COLO668 (cell line): ENCODE data around the gene ONECUT3.

Source experiments
- DNase-seq: peaks from one replicate; lab custom pipeline; 2025; ENCODE audit not compliant: unreplicated experiment; lab: John Stamatoyannopoulos, UW

The ONECUT3 gene

DNA sequence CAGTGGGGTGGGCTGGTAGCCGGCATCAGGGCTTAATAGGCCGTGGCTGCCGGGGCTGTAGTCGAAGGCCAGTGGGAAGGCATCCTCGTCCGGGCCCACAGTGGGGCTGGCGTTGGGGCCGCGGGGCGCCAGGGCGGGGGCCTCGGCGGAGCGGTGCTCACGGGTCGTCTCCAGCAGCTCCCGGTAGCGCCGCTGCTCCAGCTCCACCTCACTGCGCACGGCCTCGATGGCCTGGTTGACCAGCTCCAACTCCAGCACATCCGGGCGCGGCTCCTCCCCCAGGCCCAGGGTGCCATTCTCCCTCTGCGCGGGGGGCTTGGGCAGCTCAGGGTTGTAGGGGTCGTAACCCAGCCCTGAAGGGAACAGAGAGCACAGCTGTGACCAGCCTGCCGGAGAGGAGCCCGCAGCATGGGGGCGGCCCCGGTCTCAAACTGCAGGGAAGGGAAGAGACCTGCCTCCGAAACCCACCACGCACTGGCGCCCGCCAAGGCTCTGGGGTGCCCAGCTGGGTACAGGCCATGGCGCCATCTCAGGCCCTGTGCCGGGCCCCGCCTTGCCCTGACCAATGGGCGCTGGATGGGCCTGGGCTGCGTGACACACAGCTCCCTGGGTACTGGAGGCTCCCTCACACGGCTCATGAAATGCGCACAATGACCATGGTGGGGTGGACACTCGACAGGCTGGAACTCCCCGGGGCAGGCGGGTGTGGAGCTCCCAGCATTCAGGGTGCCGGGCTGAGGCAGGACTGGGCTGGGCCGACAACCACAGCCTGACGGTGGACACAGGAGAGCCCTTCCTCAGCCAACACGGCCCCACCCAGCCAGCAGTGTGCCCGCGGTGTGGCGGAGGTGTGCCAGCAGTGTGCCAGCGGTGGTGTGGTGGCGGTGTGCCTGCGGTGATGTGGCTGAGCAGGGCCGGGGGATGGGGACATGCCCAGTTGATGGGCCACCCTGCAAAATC, 75.3 kb downstream of the ONECUT3 start:
- no peak for DNase-seq

DNA sequence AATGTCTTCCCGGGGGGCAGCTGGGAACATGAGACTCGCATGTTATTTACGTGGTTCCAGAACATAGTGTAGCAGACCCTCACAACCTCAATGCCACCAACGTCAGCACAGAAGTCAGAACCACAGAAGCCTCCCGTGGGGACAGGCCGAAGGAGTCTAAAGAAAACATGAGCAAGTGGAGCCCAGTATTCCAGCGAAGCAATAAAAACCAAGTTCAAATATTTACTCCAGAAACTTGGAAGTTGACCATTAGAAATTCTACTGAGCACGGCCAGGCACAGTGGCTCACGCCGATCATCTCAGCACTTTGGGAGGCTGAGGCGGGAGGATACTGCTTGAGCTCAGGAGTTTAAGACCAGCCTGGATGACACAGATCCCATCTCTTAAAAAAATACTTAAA, 76.7 kb downstream of the ONECUT3 start:
- no peak for DNase-seq

DNA sequence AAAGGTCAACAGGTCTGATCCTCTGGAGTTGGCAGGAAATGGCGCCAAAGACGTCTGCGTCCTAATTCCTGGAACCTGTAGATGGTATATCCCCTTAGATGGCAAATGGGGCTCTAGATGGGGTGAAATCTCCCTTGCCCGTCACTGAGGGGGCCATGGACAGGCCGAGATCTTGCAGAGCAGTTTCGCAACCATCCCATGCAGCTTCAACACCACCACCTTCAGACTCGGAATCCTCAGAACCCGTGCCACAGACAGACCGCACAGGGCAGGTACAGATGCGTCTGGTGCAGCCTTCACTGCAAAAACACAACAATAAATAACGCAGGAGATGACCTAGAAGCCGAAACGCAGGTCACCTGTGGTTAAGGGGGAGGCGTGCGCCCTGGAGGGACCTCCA, 77.3 kb downstream of the ONECUT3 start:
- no peak for DNase-seq
